Immature natural killer cell (primary cell): ENCODE results near the gene STOX2. TPM values are rescaled to one million over a fixed set of nuclear protein-coding genes. Genes with fewer than 3 reads are reported as not detected.

ENCODE experiments used
- polyA plus RNA-seq, 3 donors: library from polyadenylated mRNA; unstranded; fragments of 300-500 nt; fragmentation: Illumina TruSeq; gene quantifications; one replicate each; pipeline ENCODE4 v1.2.3, GENCODE V29; 2021

STOX2 gene
- polyA plus RNA-seq, 3 donors from 2014 or later, result not detected

Other genes with a start within 250 kb of the STOX2 start
- gene RWDD4, start 246.1 kb upstream of the STOX2 start, polyA plus RNA-seq, result 10 to 100 TPM; 21.5 to 25.7 (median 25.0) TPM
- 10 to 100 TPM; 12.5 to 20.0 (median 13.0) TPM for gene TRAPPC11, start 246.0 kb upstream of the STOX2 start, polyA plus RNA-seq